ENCODE measurements around the gene ZC3H7B.

GRCh38 chr22:41377846-41378245, 76.5 kb downstream of the ZC3H7B start:
- no peak for TF ChIP-seq POLR2AphosphoS5 (IDR thresholded peaks at IDR 0.05; ENCODE audit: low read depth, low read length)
- TF ChIP-seq ZFX (IDR thresholded peaks at IDR 0.05) = no peak
- TF ChIP-seq REST (IDR thresholded peaks at IDR 0.05; ENCODE audit: low read depth) = no peak
- TF ChIP-seq POLR2A (IDR thresholded peaks at IDR 0.05; ENCODE audit: borderline replicate concordance, extremely low read depth, insufficient read depth, insufficient read length) = no peak
- no peak for TF ChIP-seq ZNF274 (IDR thresholded peaks at IDR 0.05; ENCODE audit: low read depth, low read length)
- TF ChIP-seq CTCF (IDR thresholded peaks at IDR 0.05 in 2 of 3, conservative IDR thresholded peaks at IDR 0.05 in 1 of 3; ENCODE audit: borderline replicate concordance in 1 of 3, insufficient read depth in 1 of 3, low read depth in 2 of 3, low read length in 2 of 3) = no peak
- no peak for TF ChIP-seq CEBPB (IDR thresholded peaks at IDR 0.05; ENCODE audit: low read depth)
- no peak for TF ChIP-seq JUND (IDR thresholded peaks at IDR 0.05)
- no peak for TF ChIP-seq SRF (IDR thresholded peaks at IDR 0.05; ENCODE audit: low read depth)
- TF ChIP-seq MAX (IDR thresholded peaks at IDR 0.05) = no peak

All from HCT116 (cell line).